Embryonic facial prominence (tissue), 1 donor: ENCODE results near the gene ELAVL4.

ENCODE experiments used
- DNase-seq: peaks from one replicate; pipeline ENCODE4 v3.0.0-alpha.2; 2016; ENCODE audit errors: extremely low spot score

Gene ELAVL4

GRCh38 chr1:50252196-50252595 lies 143.5 kb downstream of the ELAVL4 start:
- no peak for DNase-seq
